Hepatic stellate cell (primary cell): ENCODE measurements around the gene RNU6-7.

Experiments
- DNase-seq: peaks from one replicate; pipeline ENCODE4 v3.0.0; 2011; ENCODE audit warnings: low spot score

The RNU6-7 gene

GRCh38 chr14:32205554-32205953 is 3.7 kb downstream of the RNU6-7 start:
- no peak for DNase-seq

GRCh38 chr14:32205984-32206383 is 4.1 kb downstream of the RNU6-7 start:
- DNase-seq: no peak

- DNase-seq: no peak
Measured at GRCh38 chr14:32206552-32206951, 4.7 kb downstream of the RNU6-7 start.

GRCh38 chr14:32208490-32208889 is 6.6 kb downstream of the RNU6-7 start:
- no peak for DNase-seq

- DNase-seq: no peak
Measured at GRCh38 chr14:32209471-32209870, 7.6 kb downstream of the RNU6-7 start.

- no peak for DNase-seq
Measured at GRCh38 chr14:32211068-32211404, 9.2 kb downstream of the RNU6-7 start.

- DNase-seq: no peak
Measured at GRCh38 chr14:32212833-32213232, 11.0 kb downstream of the RNU6-7 start.

- no peak for DNase-seq
Measured at GRCh38 chr14:32217301-32217700, 15.5 kb downstream of the RNU6-7 start.

- peak; percentile 46 for DNase-seq
Measured at GRCh38 chr14:32224737-32225377, 23.0 kb downstream of the RNU6-7 start.

- no peak for DNase-seq
Measured at GRCh38 chr14:32225378-32225920, 23.6 kb downstream of the RNU6-7 start.

GRCh38 chr14:32226056-32226455 is 24.2 kb downstream of the RNU6-7 start:
- no peak for DNase-seq

- peak; percentile 19 for DNase-seq
Measured at GRCh38 chr14:32230181-32230580, 28.3 kb downstream of the RNU6-7 start.

GRCh38 chr14:32230695-32231280 is 28.9 kb downstream of the RNU6-7 start:
- peak; percentile 64 for DNase-seq

GRCh38 chr14:32232481-32232880 is 30.6 kb downstream of the RNU6-7 start:
- no peak for DNase-seq

GRCh38 chr14:32233260-32233659 is 31.4 kb downstream of the RNU6-7 start:
- no peak for DNase-seq

- peak; percentile 12 for DNase-seq
Measured at GRCh38 chr14:32244404-32244803, 42.6 kb downstream of the RNU6-7 start.

- no peak for DNase-seq
Measured at GRCh38 chr14:32246751-32247150, 44.9 kb downstream of the RNU6-7 start.

GRCh38 chr14:32249371-32249770 is 47.5 kb downstream of the RNU6-7 start:
- DNase-seq: no peak

- no peak for DNase-seq
Measured at GRCh38 chr14:32249780-32250179, 47.9 kb downstream of the RNU6-7 start.

- no peak for DNase-seq
Measured at GRCh38 chr14:32250681-32251080, 48.8 kb downstream of the RNU6-7 start.

- DNase-seq: no peak
Measured at GRCh38 chr14:32251530-32251929, 49.7 kb downstream of the RNU6-7 start.
